CD4-positive, alpha-beta T cell treated with Interleukin-2 at 100 ng/mL for 4 hours (primary cell): ENCODE results near the gene CNGB1.
"Not testable (repeated sequence)": the region's sequence is repeated elsewhere in the genome, so short reads cannot be mapped to it uniquely, and the experiment has no call there.

Experiments
- DNase-seq: peaks from one replicate; pipeline ENCODE4 v3.0.0-alpha.2; 2020; ENCODE audit warnings: low spot score

The CNGB1 gene

GRCh38 chr16:57951204-57951960 is 19.5 kb downstream of the CNGB1 start:
- DNase-seq = no peak

- DNase-seq = no peak
Measured at GRCh38 chr16:57950382-57950781, 20.5 kb downstream of the CNGB1 start.

- DNase-seq = no peak
Measured at GRCh38 chr16:57949595-57950238, 21.2 kb downstream of the CNGB1 start.

GRCh38 chr16:57949013-57949412 is 21.9 kb downstream of the CNGB1 start:
- no peak for DNase-seq

GRCh38 chr16:57948027-57948426 is 22.9 kb downstream of the CNGB1 start:
- no peak for DNase-seq

- DNase-seq = no peak
Measured at GRCh38 chr16:57947261-57947660, 23.7 kb downstream of the CNGB1 start.

GRCh38 chr16:57946181-57946801 is 24.6 kb downstream of the CNGB1 start:
- DNase-seq = no peak

- no peak for DNase-seq
Measured at GRCh38 chr16:57945740-57946138, 25.2 kb downstream of the CNGB1 start.

GRCh38 chr16:57944970-57945739 is 25.8 kb downstream of the CNGB1 start:
- DNase-seq = no peak

- DNase-seq = not testable (repeated sequence)
Measured at GRCh38 chr16:57943381-57943780, 27.5 kb downstream of the CNGB1 start.

- not testable (repeated sequence) for DNase-seq
Measured at GRCh38 chr16:57941901-57942300, 29.0 kb downstream of the CNGB1 start.

- DNase-seq = no peak
Measured at GRCh38 chr16:57941016-57941664, 29.8 kb downstream of the CNGB1 start.

GRCh38 chr16:57940382-57940966 is 30.5 kb downstream of the CNGB1 start:
- no peak for DNase-seq

- no peak for DNase-seq
Measured at GRCh38 chr16:57939872-57940224, 31.1 kb downstream of the CNGB1 start.

GRCh38 chr16:57938936-57939871 is 31.7 kb downstream of the CNGB1 start:
- no peak for DNase-seq

GRCh38 chr16:57938484-57938883 is 32.4 kb downstream of the CNGB1 start:
- no peak for DNase-seq

GRCh38 chr16:57937861-57938260 is 33.1 kb downstream of the CNGB1 start:
- no peak for DNase-seq

GRCh38 chr16:57935904-57936303 is 35.0 kb downstream of the CNGB1 start:
- DNase-seq = no peak

- DNase-seq = no peak
Measured at GRCh38 chr16:57930533-57930932, 40.4 kb downstream of the CNGB1 start.

- no peak for DNase-seq
Measured at GRCh38 chr16:57929250-57929649, 41.7 kb downstream of the CNGB1 start.

- DNase-seq = no peak
Measured at GRCh38 chr16:57926041-57926440, 44.9 kb downstream of the CNGB1 start.
